Cardiac septum (tissue), 1 donor: Measurements from ENCODE around the gene ABCB10. TPM values are rescaled to one million over a fixed set of nuclear protein-coding genes. Genes with fewer than 3 reads are reported as not detected.
"Not testable (repeated sequence)": the region's sequence is repeated elsewhere in the genome, so short reads cannot be mapped to it uniquely, and the experiment has no call there.

Experiments used
- DNase-seq: peaks from one replicate; pipeline ENCODE4 v3.0.0-alpha.2; 2020; ENCODE audit warnings: low spot score
- intact Hi-C: fragments of 100-400 bp; cut with DNase I; formaldehyde crosslinking; loops from one replicate; pipeline ENCODE4 v1.14.0; 2022
- total RNA-seq: library from RNA; stranded (reverse); fragmentation: NEBNext Ultra II Directional; extraction: Animal tissue kit (Norgen Biotek cat#: 25700); gene quantifications from one replicate; pipeline ENCODE4 v1.2.1, GENCODE V29; 2021
- donor health status: DM: no; HTN: no; CAD: no.

Gene ABCB10
- total RNA-seq, 1 donor from 2014 or later, result 11.0 TPM

GRCh38 chr1:229506633-229507032, 51.9 kb downstream of the ABCB10 start:
- DNase-seq, result no peak
- intact Hi-C loops, result loop anchor here (5.0 kb wide), 1 partner anchor 234 kb away; the partner anchor contains the start of gene RAB4A

- no peak for DNase-seq
- intact Hi-C loops, result no loop called here
Observed at GRCh38 chr1:229495782-229496181, 62.7 kb downstream of the ABCB10 start.

- intact Hi-C loops, result no loop called here
- no peak for DNase-seq
Observed at GRCh38 chr1:229487181-229487580, 71.3 kb downstream of the ABCB10 start.

GRCh38 chr1:229485318-229485717, 73.2 kb downstream of the ABCB10 start:
- no peak for DNase-seq
- intact Hi-C loops, result no loop called here

GRCh38 chr1:229482511-229482910, 76.0 kb downstream of the ABCB10 start:
- no peak for DNase-seq
- intact Hi-C loops, result loop anchor here (2.0 kb wide), 1 partner anchor 224 kb away; no protein-coding TSS in a partner anchor

- DNase-seq, result no peak
- intact Hi-C loops, result loop anchor here (2.0 kb wide), 1 partner anchor 110 kb away; no protein-coding TSS in a partner anchor
Observed at GRCh38 chr1:229480495-229480894, 78.0 kb downstream of the ABCB10 start.

- intact Hi-C loops, result loop anchor here (2.0 to 5.0 kb wide), 3 partner anchors 109 to 813 kb away; no protein-coding TSS in a partner anchor
- no peak for DNase-seq
Observed at GRCh38 chr1:229479660-229480399, 78.7 kb downstream of the ABCB10 start.

GRCh38 chr1:229478852-229479251, 79.7 kb downstream of the ABCB10 start:
- no peak for DNase-seq
- intact Hi-C loops, result loop anchor here (2.0 to 5.0 kb wide), 2 partner anchors 214 to 812 kb away; no protein-coding TSS in a partner anchor

GRCh38 chr1:229475859-229476258, 82.6 kb downstream of the ABCB10 start:
- DNase-seq, result not testable (repeated sequence)
- intact Hi-C loops, result loop anchor here (5.0 kb wide), 1 partner anchor 809 kb away; no protein-coding TSS in a partner anchor

- DNase-seq, result no peak
Observed at GRCh38 chr1:229474509-229474908, 84.0 kb downstream of the ABCB10 start.

GRCh38 chr1:229471175-229471574, 87.3 kb downstream of the ABCB10 start:
- intact Hi-C loops, result no loop called here
- DNase-seq, result no peak

More at GRCh38 chr1:229474509-229474908, 84.0 kb downstream of the ABCB10 start:
- intact Hi-C loops, result no loop called here

GRCh38 chr1:229470406-229471043, 88.0 kb downstream of the ABCB10 start:
- intact Hi-C loops, result no loop called here

GRCh38 chr1:229466887-229467286, 91.6 kb downstream of the ABCB10 start:
- intact Hi-C loops, result no loop called here
- no peak for DNase-seq

More at GRCh38 chr1:229470406-229471043, 88.0 kb downstream of the ABCB10 start:
- DNase-seq, result no peak

Other genes starting within 250 kb of the ABCB10 start
- 5.6 TPM for gene CCSAP, start 215.7 kb downstream of the ABCB10 start, total RNA-seq
- 14,709 TPM for gene ACTA1, start 124.6 kb downstream of the ABCB10 start, total RNA-seq
- gene NUP133, start 50.4 kb downstream of the ABCB10 start, total RNA-seq, result 24.5 TPM
- gene TAF5L, start 67.4 kb upstream of the ABCB10 start, total RNA-seq, result 12.5 TPM
- gene URB2, start 67.5 kb upstream of the ABCB10 start, total RNA-seq, result 5.5 TPM